ENCODE data around the gene SYT8.

SYT8 gene

GRCh38 chr11:1819074-1819473 is 15.7 kb upstream of the SYT8 start:
- DNase-seq (ENCODE audit: low read depth in 2 of 2): no peak

GRCh38 chr11:1820463-1821325 is 14.1 kb upstream of the SYT8 start:
- no peak for DNase-seq (ENCODE audit: low read depth in 2 of 2)

GRCh38 chr11:1821562-1821961 is 13.2 kb upstream of the SYT8 start:
- DNase-seq (ENCODE audit: low read depth in 2 of 2): no peak

GRCh38 chr11:1822648-1823375 is 12.0 kb upstream of the SYT8 start:
- DNase-seq (ENCODE audit: low read depth in 2 of 2): no peak

DNA sequence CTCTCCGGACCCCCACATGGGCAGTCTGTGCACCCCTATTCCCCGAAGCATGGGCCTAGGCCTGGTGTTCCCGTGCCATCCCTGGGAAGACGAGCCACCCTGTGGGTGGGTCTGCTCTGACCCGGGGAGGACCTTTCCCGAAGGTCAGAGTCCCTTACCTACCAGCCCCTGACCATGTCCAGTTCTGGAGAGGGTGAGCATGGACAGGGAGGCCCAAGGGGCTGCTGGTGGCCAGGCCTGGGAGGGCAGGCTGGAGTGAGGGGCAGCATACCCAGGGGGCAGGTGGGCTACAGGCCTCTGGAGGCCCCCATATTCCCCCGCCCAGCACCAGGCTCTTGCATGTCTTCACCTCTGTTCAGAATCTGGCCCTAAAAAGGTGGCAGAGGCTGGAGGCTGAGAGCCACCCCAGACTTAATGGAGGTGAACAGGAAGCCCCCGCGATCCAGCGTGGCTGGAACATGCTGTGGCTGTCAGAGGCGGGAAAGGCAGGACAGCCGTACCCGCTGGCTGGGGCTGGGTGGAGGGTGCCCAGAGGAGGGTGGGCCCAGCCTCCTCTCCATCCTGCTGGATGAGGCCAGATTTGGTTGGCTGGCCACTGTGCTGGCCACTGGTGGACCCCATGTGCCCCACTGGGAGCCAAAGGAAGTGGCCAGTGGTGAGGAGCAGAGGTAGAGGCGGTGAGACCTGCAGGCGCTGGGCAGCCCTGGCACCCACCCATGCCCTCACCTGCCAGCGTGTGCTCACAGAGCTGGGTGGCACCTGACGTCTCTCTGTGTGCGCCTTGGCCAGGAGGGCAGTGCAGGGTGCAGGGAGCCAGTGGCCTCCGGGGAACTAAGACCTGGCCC is 11.2 kb upstream of the SYT8 start:
- no peak for DNase-seq (ENCODE audit: low read depth in 2 of 2)

DNA sequence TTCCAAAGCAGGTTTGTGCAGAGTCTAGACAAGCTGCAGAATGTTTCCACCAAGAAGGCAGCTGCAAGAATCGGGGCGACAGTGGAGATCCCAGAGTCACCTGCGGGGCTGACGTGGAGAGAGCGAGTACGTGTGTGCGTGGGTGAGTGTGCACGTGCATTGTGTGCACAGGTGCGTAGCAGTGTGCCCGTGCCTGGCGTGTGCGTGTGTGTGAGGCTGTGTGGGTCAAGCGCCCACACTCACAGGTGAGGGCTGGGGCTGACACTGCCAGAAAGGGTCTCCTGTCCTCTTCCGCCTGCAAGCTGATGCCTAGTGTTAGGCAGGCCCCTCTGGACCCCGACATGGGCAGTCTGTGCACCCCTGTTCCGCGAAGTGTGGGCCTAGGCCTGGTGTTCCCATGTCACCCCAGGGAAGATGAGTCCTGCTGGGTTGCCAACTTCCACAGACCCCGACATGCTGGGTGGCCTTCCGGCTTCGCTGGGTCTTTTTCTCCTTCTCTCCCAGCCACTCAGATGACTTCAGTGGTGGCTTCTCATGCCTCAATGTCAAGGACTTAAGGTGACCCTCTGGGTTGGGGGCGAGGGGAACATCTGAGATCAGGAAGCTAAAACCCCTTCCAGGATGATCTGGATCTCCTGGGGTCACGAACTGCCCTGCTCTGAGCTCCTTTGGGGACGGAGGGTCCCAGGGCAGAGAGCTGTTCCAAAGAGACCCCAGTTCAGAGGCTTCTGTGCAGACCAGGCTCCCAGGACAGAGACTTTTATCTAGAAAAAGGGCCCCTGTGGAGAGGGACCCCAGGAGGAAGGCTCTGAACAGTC is 10.4 kb upstream of the SYT8 start:
- no peak for DNase-seq (ENCODE audit: low read depth in 2 of 2)

DNA sequence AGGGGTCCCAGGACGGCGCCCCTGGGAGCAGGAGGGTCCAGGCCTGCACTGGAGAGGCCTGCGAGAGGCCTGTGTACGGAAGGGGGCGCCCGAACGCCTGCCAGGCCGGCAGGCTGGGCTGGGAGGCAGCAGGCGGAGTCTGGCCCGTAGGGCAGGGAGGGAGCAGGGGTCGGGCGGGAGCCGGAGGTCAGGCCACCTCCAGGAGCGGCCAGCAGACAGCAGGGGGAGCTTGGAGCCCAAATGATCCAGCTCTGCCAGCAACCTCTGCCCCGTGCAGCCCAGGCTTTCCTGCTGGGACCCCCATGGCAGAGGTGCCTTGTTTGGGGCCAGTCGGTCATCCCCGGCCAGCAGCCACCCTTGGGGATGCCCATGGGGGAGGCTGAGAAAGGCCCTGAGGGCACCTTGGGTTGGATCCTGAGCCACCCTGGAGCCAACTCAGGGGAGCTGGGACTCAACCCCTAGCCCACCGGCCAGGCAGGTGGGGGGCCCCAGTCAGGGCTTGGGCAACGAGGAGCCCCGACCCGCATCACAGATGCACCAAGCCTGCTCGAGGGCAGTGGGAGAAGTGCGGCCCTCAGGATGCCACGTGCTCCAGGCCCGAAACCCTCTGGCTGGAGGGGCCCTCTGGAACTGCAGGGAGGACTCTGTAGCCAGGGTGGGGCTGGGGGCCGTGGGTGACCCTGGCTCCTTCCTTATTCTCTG is 9.6 kb upstream of the SYT8 start:
- no peak for DNase-seq (ENCODE audit: low read depth in 2 of 2)

GRCh38 chr11:1825785-1826451 is 8.9 kb upstream of the SYT8 start:
- DNase-seq (ENCODE audit: low read depth in 2 of 2): no peak

GRCh38 chr11:1826552-1827094 is 8.2 kb upstream of the SYT8 start:
- no peak for DNase-seq (ENCODE audit: low read depth in 2 of 2)

DNA sequence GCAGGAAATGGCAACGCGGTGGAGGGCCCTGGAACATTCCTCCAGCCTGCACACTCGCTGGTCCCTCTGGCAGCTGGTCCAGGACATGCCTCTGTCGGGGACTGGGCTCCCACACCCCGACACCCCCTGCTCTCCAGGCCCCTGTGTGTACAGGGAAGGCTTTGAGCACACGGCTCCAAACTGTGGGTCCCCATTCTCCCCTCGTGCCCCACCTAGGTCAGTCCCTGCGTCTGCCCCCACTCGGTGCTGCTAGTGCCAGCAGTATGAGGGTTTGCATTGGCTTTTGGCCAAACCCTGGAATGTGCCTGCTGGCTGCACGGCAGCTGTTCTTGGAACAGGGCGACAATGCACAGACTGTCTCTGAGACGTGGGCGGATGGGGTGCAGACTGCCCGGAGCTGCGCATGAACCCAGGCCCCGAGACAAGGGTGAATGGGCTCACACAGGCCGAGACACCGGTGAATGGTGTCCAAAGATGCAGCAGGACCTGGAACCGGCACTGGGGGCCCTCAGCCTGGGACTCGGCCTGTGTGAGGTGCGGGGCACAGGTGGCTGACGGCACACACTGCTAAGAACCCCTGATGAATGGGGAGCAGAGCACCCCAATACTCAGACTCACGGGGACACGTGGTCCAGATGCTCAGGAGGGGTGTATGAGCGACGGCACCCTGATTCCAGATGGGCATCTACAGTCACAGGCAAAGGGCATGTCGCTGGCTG is 7.5 kb upstream of the SYT8 start:
- no peak for DNase-seq (ENCODE audit: low read depth in 2 of 2)

DNA sequence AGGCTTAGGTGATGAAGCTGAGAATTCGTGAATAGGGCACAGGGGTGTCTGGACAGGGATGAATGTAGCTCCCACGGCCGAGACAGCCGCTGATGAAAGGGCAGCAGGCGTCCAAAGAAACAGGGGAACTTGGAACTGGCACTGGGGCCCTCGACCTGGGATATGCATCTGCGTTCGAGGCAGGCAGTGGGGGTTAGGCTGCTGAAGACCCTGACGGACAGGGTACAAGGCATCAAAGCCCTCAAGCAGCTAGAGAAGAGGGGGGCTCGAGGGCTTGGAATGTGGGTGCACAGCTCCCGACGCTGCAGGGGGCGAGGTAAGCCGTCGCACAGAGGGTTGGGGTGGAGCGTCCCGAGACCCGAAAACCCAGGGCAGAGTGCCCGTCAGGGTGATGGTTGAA is 6.9 kb upstream of the SYT8 start:
- no peak for DNase-seq (ENCODE audit: low read depth in 2 of 2)

DNA sequence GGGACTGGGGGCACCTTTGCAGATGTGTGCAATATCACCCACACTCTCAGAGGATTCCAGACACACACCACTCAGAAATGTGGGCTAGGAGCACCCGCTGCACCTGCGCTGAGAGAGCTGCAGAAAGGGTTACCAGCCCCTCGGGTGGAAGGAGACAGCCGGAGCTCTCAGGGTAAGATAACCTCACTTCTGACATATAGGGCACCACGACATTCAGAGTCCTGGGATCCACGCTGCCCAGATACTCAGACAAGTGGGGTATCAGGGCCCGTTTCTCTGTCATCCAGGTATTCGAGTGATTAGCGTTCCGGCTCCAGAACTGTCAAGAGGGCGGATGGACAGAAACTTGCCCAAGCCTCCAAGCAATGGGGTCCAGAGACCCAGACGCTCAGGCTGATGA is 6.2 kb upstream of the SYT8 start:
- DNase-seq (ENCODE audit: low read depth in 2 of 2): no peak

DNA sequence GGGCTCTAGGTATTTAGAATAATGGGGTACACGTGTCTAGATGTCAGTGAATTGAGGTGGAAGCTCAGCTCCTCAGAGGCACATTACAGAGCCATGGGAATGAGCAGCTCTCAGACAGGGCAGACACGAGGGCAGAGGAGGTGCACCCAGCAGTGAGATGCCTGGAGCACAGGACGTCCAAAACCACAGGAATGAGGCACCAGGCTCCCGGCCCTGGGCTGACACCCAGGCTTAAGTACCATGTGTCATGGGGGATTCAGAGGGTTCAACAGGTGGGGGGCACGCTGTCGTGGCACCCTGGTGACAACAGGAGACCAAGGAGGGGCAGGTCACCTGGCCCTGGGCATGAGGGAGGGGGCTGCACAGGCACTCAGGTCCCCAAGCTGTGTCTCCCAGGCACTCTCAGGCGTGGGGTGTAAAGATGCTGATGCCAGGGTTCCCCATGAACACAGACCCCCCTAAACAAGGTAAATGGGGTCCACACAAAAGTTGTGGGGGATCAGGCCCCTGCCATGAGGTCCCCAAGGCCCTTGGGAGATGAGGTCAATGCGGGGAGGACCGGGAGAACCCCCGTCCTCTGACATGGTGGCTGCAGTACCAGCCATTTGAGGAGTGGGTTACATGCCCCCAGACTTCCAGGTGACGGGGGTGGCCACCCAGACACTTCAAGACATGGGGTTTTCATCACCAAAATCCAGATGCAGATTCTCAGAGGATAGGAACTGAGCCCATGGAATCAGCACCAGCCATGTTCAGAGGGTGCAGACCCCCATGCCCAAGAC is 5.6 kb upstream of the SYT8 start:
- no peak for DNase-seq (ENCODE audit: low read depth in 2 of 2)

- DNase-seq (ENCODE audit: low read depth in 2 of 2): no peak
Observed at GRCh38 chr11:1830004-1830321, 4.8 kb upstream of the SYT8 start.

DNA sequence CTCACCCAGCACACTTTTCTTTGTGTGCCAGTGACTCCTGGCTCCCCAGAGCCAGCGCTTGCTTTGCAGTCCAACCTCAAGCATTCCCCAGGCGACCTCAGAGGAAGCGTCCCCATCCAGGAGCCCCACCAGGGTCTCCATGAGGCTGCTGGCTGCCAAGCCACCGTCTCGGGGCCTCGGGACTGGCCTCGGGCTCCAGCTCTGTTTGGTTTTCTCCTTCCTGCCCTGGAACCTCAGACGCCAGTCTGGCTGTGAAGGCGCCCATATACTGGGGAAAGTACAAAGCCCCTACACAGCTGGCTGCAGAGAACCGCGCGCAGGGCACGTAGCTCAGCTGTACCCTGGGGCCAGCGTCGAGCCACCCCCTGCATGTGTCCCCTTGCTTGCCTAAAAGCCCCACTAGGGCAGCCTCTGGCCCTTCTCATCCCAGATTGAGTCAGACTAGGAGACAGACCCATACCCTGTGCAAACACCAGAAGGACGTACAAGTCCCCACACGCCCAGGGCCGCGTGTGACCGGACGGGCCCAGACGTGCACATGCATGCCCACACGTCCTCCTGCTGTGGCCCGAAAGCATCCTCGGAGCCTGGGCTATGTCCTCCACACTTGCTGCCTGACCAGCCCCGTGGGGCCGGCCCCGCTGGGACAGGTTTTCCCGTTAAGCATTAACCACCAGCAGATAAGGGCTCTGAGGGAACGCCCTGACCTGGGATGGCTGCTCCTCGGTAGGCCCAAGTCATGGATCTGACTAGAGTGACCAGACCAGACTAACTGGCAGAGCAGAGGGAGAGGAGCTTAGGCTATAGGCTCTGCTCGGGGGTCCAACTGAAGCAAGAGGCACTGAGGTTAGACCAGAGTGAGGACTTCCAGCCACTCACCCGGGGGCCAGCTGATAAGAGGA is 4.2 kb upstream of the SYT8 start:
- no peak for DNase-seq (ENCODE audit: low read depth in 2 of 2)

DNA sequence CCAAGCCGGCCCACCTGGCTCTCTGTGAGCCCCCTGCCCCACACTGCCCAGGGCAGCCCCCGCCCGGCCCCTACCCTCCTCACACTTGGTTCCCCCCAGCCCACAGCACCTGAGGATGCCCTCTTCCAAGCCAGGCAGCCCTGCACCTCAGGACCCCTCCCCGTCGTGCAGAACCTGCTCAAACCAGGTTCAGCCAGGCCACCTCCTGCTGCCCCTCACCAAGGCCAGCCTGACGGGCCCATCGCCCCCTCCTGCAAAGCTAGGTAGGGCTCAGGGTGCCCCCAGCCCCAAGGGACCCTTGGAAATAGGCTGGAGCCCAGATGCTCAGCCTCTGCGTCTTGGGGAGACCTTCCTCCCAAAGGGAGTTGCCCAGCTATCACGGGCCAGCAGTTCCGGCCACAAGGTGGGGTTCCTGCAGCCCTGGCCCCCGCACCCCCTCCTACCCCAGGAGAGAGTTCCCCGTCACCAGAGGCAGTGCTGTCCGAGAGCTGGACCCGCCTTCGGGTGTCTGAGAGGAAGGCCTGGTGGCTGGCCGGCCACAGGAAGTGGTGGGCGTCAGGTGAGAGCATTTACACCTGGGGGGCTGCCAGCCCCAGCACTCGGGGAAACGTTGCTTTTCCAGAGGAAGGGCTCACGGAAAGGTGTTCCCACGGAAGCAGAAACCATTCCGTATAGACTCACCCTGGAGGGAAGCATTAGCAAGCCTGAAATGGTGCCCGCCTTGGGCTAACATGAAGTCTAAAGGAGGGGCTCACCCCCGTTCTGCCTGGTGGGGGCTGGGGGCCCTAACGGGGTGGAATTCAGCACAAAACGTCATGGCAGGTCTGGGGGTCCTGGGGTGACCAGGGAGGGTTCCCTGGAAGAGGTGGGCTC is 3.2 kb upstream of the SYT8 start:
- no peak for DNase-seq (ENCODE audit: low read depth in 2 of 2)

All from stimulated activated CD4-positive, alpha-beta T cell treated with anti-CD3 and anti-CD28 coated beads, Interleukin-1b, Interleukin-23, amount 100 ng/mL, for 4 hours (primary cell).